Osteoblast (primary cell): ENCODE results near the gene IL36B. TPM values are rescaled to one million over a fixed set of nuclear protein-coding genes. Genes with fewer than 3 reads are reported as not detected.

ENCODE experiments used
- DNase-seq: peaks from one replicate; pipeline ENCODE4 v3.0.0; 2011; ENCODE audit warnings: low spot score, mixed read lengths; ENCODE audit not compliant: insufficient read length; ENCODE audit errors: missing footprints
- H2AFZ ChIP-seq: 2 replicates; pipeline ENCODE4 v1.6.0; 2011; ENCODE audit warnings: mild to moderate bottlenecking, low read length
- H3K27ac ChIP-seq: 2 replicates; pipeline ENCODE4 v1.5.1; 2011; ENCODE audit warnings: mild to moderate bottlenecking, low read depth, low read length, moderate library complexity
- H3K27me3 ChIP-seq: 2 replicates; pipeline ENCODE4 v1.6.0; 2012; ENCODE audit warnings: mild to moderate bottlenecking, control low read depth, inconsistent platforms, low read length, moderate library complexity; ENCODE audit not compliant: insufficient read depth
- H3K36me3 ChIP-seq: 2 replicates; pipeline ENCODE4 v1.5.1; 2011; ENCODE audit warnings: mild to moderate bottlenecking, low read length, control low read depth, moderate library complexity; ENCODE audit not compliant: insufficient read depth
- H3K4me1 ChIP-seq: 2 replicates; pipeline ENCODE4 v1.5.1; 2011; ENCODE audit warnings: mild to moderate bottlenecking, low read length, control low read depth, moderate library complexity; ENCODE audit not compliant: insufficient read depth
- H3K4me2 ChIP-seq: 2 replicates; pipeline ENCODE4 v1.6.0; 2011; ENCODE audit warnings: mild to moderate bottlenecking, low read length; ENCODE audit not compliant: insufficient read depth
- H3K4me3 ChIP-seq: fragments of 200-600 bp; sonication (generic); 3 replicates; pipeline ENCODE4 v1.5.1; 2012; ENCODE audit warnings: mild to moderate bottlenecking, low read length, inconsistent platforms; ENCODE audit not compliant: insufficient read depth
- H3K79me2 ChIP-seq: 2 replicates; pipeline ENCODE4 v1.6.0; 2012; ENCODE audit warnings: mild to moderate bottlenecking, low read length, control low read depth, inconsistent platforms; ENCODE audit not compliant: insufficient read depth
- H3K9me3 ChIP-seq: 2 replicates; pipeline ENCODE4 v1.5.1; 2011; ENCODE audit warnings: low read depth, low read length, control low read depth
- H4K20me1 ChIP-seq: 2 replicates; pipeline ENCODE4 v1.6.0; 2012; ENCODE audit warnings: mild to moderate bottlenecking, low read length, control low read depth; ENCODE audit not compliant: insufficient read depth
- CTCF ChIP-seq: IDR thresholded peaks from 2 replicates; pipeline ENCODE4 v1.5.1; 2011; ENCODE audit warnings: mild to moderate bottlenecking, low read depth, low read length, moderate library complexity; ENCODE audit errors: extremely low read depth
- total RNA-seq: library from RNA; depleted of rRNA; stranded (reverse); fragments of >200 nt; gene quantifications from 2 replicates; pipeline ENCODE4 v1.2.3, GENCODE V29; 2012

IL36B gene
- total RNA-seq, 1 donor, result not detected

- Histone ChIP-seq H2AFZ (no peak overlapping the region), H3K27ac (no peak overlapping the region), H3K4me3 (no peak overlapping the region), H4K20me1 (no peaks in the 10 kb centered on the region), H3K4me2 (no peak overlapping the region), H3K79me2 (no peaks in the 10 kb centered on the region), H3K4me1 (no peaks in the 10 kb centered on the region), H3K9me3 (no peaks in the 10 kb centered on the region), H3K27me3 (peaks cover 23% of the 10 kb centered on the region), H3K36me3 (no peaks in the 10 kb centered on the region)
- DNase-seq, result no peak
- TF ChIP-seq CTCF, result no peak
Measured at GRCh38 chr2:113068706-113069485, 16.2 kb upstream of the IL36B start.

DNA sequence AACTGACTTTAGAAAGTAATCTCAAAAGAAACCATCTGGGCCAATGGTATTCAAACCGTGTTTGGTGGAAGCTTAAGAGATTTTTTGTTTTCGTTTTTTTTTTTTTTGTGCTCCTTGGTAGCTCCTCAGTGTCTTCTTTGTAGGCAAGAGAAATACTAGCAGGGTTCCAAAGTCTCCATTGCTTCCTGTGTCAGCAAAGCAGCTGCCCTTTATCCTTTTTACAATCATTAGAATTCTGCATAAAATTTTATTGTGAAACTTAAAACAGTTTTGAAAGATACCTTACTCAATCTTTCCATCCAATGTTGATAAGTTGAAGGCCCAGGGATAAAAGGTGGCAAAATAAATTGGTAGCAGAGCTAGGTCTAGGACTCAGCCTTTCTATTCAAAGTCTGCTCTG, 15.6 kb upstream of the IL36B start:
- H3K27ac ChIP-seq, result no peak overlapping the region
- H3K27me3 ChIP-seq, result peaks cover 25% of the 10 kb centered on the region
- H3K4me1 ChIP-seq, result no peaks in the 10 kb centered on the region
- no peak overlapping the region for H2AFZ ChIP-seq
- no peak overlapping the region for H3K4me2 ChIP-seq
- H3K36me3 ChIP-seq, result no peaks in the 10 kb centered on the region
- H3K9me3 ChIP-seq, result no peaks in the 10 kb centered on the region
- no peak for DNase-seq
- H3K4me3 ChIP-seq, result no peak overlapping the region
- H3K79me2 ChIP-seq, result no peaks in the 10 kb centered on the region
- TF ChIP-seq CTCF, result no peak
- no peaks in the 10 kb centered on the region for H4K20me1 ChIP-seq

DNA sequence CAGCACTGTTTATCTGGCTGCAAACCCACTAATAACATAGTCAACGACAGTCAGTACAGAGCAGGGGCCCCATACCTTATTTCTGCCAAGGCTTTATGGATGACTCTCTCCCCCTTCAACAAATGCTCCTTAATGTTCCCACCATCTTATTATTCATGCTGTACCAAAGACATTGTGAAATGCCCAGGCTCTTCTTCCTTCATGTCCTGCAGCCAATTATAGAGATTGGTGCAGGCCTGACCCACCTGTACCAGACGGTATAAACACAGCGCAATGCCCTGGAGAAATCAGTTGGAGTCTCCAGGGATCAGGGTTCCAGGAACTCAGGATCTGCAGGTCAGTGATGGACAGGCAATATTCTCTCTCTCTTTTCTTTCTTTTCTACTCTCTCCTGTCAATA, 15.0 kb upstream of the IL36B start, which contains the start of gene IL1F10:
IL1F10 (plus strand) TSS at position 290 of the 400 bp plus-strand sequence. CDS start 4,769 bp downstream, outside the sequence.
- DNase-seq, result no peak
- no peak within 1 kb of the TSS for H3K4me2 ChIP-seq
- no peak within 1 kb of the TSS for H3K27ac ChIP-seq
- H3K27me3 ChIP-seq, result peaks cover 25% of the 10 kb centered on the region
- H3K4me1 ChIP-seq, result no peaks in the 10 kb centered on the region
- no peaks in the 10 kb centered on the region for H4K20me1 ChIP-seq
- H2AFZ ChIP-seq, result no peak within 1 kb of the TSS
- H3K36me3 ChIP-seq, result no peaks in the 10 kb centered on the region
- H3K79me2 ChIP-seq, result no peaks in the 10 kb centered on the region
- no peaks in the 10 kb centered on the region for H3K9me3 ChIP-seq
- no peak within 1 kb of the TSS for H3K4me3 ChIP-seq
- TF ChIP-seq CTCF, result no peak

DNA sequence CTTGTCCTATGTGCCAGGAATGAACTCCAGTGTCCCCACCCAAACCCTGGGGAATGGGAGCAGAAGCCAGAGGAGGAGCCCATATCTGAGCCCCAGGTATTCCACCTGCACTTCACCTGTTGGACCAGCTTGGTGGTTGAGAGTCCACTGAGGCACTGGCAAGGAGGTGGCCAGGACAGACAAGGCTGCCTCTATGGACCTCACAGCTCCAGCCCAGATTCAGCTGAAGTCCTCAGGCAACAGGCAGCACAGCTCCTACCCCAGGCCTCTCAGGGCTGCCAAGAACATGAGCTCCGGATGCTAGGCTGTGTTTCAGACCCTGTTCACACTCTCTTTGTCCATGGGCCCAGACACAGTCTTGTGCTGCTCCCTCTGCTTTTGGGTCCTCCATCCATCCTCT, 12.2 kb upstream of the IL36B start:
- Histone ChIP-seq H3K4me2 (no peak overlapping the region), H3K79me2 (no peaks in the 10 kb centered on the region), H3K27ac (no peak overlapping the region), H3K36me3 (no peaks in the 10 kb centered on the region), H3K9me3 (no peaks in the 10 kb centered on the region), H3K4me1 (no peaks in the 10 kb centered on the region), H3K27me3 (peaks cover 12% of the 10 kb centered on the region), H2AFZ (no peak overlapping the region), H3K4me3 (no peak overlapping the region), H4K20me1 (no peaks in the 10 kb centered on the region)
- TF ChIP-seq CTCF, result no peak
- no peak for DNase-seq
